COLO668 (cell line): Measurements from ENCODE around the gene TSR3.

Source experiments
- DNase-seq: peaks from one replicate; lab custom pipeline; 2025; ENCODE audit not compliant: unreplicated experiment; lab: John Stamatoyannopoulos, UW

Gene TSR3

GRCh38 chr16:1311212-1311737, 40.4 kb downstream of the TSR3 start:
- no peak for DNase-seq

- peak; percentile 32 for DNase-seq
These were observed 40.9 kb downstream of the TSR3 start for GRCh38 chr16:1310832-1311200.

DNA sequence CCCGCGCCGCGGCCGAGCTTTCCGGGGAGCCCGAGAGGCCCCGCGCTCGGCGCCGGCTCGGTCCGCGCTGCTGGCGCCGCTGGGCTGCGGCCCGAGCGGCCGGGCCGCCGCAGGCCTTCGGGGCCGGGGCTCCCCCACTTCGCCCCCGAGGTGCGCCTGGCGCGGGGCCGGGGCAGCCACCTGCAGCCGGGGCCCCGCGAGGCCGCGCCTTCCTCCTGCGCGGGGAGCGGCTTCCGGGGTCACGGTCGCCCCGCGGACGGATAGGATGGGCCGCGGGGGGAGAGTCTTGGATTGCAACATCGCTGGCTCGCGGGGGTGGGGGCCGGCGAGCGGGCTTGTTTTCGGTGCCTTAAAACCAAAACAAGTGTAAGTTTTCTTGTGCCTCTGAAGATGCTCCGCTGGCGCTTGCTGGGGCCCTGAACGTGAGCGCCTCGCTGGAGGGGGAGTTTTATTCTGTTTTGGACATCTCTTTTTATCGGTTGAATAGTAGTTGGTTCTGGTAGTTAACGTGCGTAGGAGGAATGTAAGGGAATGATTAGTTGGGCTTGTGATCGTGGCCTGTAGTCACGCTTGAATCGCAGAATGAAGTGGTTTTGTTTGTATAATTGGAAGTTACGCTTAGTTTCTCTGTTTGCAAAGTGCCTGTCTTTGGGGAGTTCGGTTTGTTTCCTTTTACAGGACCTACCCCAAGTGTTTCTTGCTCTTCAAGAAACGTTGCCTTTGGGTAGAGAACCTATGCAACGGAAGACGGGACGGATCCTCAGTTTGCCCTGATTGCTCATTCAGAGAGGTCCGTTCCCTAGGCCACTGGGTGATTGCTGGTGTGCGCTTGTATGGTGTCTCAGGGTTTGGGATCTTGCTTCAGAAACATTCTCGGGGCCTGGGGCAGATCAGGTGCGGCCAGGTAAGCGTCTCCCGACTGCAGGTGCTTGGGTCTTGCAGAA, 41.5 kb downstream of the TSR3 start:
- DNase-seq: peak; percentile 53

DNA sequence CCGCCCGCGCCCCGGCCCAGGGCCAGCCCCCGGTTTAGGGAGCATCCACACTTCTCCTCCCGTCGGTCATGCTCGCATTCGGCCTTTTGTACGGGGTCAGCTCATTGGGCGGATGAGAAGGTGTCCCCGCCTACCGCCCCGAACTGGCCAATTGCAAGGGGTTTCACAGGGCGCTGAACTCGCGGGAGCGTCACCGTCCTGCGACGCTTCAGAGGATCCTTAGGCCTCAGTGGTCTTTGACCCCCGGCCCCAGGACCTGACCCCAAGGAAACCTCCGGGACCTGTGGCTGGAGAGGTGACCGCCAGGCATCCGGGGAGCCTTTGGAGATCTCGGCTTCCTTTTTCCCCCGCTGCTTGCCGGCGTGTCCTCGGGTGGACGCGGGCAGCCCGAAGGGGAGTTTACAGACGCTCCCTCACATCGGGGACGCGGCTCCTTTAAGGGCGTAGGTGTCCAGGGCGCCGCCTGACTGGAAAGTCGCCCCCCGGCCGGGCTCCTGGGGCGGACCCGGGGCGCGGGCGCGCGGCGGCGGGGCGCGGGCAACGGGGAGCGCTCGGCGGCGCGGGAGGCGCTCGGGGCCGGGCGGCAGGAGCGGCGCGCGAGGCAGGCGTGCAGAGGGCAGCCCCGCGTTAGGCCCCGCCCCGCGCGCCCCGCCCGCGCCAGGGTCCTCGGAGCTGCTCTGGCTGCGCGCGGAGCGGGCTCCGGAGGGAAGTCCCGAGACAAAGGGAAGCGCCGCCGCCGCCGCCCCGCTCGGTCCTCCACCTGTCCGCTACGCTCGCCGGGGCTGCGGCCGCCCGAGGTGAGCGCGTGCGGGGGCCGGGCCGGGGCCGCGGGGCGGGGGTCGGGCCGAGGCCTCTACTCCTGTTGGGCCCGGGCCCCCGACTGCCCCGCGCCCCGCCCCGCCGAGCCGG, 42.4 kb downstream of the TSR3 start, which contains the start of gene UBE2I:
Gene UBE2I, plus strand, starts transcription at position 660 of the 909 bp plus-strand sequence. CDS start 4,395 bp downstream, outside the sequence.
- DNase-seq: peak; percentile 96

GRCh38 chr16:1308036-1308976, 43.4 kb downstream of the TSR3 start:
- no peak for DNase-seq

DNA sequence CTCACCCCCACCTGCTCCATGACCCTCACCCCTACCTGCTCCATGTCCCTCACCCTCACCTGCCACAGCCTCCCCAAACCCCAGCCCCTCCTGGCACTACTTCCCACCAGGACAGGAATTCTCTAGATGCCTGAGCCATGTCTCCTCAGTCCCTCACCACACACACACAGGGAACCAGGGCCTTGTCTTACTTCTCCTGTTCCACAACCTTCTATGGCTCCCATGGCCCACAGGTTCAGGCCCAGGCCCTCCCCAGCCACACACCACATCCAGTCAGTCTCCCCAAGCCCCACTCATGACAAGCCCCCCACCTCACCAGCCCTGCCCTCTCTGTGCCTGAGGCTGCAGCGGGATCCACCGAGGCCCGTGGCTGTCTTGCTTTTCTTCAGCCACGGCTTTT, 45.3 kb downstream of the TSR3 start:
- DNase-seq: no peak

DNA sequence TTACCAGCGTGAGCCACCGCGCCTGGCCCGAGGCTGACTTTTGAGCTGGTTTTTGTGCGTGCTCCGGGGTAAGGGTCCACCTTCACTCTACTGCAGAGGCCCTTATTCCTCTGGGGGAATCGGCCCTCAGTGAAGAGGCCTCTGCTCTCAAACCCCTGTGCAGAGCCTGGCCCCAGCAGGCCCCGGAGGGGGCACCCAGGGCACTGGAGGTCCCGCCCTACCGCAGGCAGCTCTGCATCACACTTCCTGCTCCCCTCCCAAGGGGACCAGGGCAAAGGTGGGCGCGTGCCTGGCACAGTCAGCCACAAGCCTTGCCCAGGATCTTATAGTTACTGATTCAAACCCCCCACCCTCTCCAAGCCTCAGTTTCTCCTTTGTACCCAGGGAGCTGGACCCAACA, 45.9 kb downstream of the TSR3 start:
- DNase-seq: no peak

DNA sequence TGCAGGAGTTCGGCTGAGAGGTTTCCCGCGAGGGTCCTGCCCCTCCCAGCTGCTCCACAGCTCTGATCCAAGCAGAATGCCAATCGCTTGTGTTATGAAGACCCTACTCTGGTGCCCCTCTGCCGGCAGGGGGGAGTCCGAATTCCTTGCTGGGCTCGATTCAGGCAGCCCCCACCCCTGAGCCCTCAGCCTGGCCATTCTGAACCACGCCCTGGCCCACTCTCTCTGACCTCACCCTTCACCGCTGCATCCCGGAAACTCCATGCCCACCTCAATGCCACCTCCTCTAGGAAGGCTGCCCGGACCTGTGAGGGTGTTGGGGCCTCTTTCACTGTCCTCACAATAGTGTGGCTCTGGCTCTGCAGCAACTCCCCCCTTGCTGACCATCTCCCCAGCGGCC, 50.1 kb downstream of the TSR3 start:
- no peak for DNase-seq

DNA sequence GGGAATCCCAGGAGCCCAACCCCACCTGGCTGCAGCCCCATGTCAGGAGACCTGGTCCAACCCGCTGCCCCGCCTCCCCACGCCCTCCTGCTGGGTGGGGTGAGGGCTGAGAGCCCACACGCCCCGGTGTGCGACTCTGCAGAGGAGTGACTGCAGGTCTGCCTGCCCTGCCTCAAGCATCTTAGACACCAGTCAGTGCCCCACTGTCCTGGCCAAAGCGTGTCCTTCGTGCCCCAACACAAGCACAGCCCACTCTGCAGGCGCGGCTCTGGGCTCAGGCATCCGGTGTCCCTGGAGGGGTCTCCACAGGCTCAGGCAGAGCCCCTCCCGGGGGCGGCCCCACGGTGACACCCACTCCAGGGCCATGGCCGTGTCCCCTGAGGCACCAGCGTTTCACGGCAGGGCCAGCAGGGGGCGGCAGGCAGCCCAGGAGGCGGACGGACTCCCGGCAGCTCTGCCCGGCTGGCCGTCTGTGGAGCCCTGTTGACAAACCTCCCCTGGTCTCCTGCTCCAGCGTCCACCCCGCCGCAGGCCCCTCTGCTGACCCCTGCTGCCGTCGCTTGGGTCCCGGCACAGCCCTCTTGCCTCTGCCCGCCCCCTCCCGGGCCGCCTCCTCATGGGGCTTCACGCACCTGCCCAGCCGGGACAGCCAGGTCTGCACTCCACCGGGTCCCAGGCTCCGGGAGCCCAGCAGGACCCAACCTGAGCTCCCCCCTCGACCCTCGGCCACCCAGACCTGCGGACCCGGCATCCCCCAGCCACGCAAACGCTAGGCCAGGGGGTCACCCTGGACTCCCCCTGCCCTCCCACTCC, 50.8 kb downstream of the TSR3 start:
- DNase-seq: peak; percentile 54

- no peak for DNase-seq
These were observed 51.8 kb downstream of the TSR3 start for GRCh38 chr16:1299868-1300203.
